GM21360 (cell line): ENCODE results near the gene IVD.

Experiments used
- ATAC-seq: cut with Tn5 transposase; IDR thresholded peaks from one replicate; pipeline ENCODE4 v1.9.1; 2021; ENCODE audit warnings: mild to moderate bottlenecking, moderate library complexity; ENCODE audit not compliant: unreplicated experiment

The IVD gene

DNA sequence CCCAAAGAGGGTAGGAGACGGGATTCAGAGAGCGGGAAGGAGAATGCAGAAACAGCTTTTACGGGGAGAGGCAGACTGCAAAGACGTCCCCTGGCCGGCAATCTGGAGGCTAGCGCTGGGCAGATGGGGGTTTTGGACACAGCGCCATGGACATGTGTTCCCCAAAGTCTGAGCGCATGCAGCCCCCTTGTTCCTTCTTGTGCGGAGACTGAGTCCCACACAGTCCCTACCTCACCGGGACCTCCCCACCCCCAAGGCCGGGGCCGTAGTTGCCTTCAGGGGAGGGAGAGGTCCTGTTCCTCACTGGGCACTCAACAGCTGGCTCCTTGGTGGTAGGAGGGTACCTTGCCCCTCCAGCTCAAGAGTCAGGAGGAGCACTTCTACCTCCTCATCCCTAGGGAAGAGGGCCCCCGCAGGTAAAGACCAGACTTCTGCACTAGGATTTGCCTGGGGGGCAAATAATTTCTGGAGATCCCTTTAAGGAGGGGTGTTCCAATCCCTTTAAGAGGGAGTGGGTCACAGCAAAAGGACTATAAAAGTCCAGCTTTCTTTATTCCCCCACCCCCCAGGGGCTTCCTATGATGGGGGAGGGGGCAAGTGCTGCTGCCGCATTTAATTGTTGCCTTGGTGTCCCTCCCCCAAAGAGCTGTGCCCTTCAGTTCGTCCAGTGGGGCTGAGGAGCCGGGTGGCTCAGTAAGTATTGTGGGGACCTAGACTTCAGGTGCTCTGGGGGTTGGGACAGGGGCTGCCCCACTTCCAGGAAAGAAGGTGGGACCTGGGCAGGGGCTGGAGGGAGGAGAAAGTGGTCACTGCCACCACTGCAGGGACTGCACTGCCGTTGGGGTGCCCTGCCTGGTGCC is 31.5 kb downstream of the IVD start:
- no peak for ATAC-seq

DNA sequence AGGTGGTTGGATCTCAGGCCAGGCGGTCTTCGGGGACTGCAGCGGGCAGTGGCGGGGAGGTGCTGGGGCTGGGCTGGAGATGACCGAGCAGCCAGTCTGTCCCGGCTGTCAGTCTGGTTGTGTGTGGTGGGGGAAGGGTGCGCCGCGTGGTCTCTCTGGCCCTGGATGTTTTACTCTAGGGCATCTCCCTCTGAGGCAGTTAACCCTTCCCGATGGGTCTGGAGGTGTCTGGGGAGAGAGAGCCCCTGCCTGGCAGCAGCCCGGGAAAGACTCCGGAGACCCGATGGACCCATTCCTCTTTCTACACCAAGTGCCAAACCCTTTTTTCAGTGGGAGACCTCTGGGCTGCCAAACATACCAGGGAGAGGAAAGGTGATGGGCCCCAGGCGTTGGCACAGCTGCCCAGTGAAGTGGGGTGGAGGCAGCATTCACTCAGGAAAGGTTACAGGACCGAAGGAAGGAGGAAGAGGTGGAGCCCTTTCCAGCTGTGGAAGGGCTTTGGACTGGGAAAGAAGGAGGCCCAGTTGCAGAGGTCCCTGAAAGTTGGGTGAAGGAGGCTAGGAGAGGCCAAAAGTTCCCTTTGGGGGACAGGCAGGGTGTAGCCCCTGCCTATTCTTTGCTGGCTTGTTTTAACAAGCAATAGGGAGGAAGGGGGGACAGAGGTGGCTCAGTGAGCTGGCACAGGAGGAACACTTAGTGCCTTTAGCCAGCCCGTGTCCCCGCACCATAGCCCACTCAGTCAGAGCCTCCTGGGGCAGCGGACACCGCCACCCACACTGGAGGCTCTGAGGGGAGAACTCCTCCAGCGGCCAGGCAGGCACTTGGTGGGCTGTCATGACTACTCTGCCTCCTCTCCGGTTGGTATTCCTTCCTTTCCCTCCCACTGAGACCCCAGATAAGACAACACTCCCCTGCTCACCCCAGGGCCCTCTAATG is 32.4 kb downstream of the IVD start:
- ATAC-seq = no peak

DNA sequence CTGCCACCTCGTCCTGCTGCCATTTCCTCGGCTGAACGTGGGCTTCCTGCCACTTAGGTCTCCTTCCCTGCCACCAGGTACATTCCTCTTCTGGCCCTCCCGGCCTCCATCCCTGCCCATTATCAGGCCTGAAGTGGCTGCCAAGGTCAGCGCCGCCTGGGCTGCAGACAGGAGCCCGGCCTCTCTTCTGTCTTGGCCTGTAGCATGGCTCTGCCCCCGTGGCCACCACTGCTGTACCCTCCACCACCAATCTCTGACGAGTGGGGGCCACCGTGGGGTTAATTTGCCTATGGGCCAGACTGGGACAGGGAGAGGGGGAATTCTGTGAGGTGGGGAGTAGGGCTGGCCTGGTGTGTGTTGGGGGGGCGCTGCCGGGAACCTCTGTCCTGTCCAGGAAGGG is 33.1 kb downstream of the IVD start:
- no peak for ATAC-seq

DNA sequence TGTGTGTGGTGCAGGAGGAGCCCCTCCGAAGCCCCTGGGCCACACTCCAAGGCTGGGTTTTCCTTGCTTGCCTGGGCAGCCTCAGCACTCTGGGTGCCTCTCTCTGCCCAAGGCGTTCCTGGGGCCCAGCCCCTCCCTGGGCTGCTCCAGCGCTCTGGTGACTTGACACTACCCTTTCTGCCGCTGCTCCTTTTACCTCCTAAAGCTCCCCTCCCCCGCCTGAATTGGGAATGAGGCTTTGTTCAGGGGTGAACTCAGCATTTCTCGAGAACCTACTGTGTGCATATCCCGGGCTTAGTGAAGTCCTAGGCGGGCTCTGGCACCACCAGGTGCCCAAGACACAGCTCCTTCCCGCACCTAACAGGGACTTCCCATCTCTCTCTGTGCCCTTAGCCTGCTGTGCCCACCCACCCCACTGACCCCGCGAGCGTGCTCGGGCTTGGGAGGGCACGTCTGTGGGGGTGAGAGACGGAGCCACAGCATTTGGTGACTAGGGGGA is 33.9 kb downstream of the IVD start:
- no peak for ATAC-seq

DNA sequence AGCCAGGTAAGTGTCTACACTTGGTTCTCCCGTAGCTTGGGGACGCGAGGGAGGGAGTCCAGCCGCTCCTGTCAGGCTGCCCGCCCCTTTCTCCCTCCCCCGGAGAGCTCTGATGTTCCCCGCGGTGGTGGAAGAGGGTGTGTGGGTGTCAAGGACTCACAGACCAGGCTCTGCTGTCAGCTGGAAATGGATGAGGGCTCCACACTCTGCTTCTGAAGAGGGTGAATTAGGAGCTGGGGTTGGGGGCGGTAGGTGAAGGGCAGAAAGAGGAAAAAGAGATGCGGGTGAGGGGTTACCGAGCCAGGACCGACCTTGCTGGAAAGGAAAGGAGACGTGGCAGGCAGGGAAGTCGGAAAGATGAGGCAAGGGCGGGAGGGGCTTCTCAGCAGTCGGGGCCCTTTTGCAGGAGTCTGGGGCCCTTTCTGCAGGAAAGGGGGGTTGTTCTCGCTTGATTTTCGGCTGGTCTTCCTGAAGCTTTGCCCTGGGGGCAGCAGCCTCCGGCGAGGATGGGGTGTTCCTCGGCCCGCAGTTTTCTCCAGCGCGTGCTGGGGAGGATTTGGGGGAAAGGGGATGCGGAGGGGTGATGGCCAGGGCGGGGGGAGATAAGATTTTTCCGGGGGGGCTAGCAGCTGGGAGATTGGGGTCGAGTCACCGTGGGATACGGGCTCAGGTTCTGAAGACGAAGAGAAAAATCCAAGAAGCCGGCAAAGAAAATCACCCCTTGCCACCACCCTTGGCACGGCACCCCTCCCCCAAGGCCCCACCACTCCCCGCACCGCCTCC is 34.6 kb downstream of the IVD start:
- no peak for ATAC-seq

DNA sequence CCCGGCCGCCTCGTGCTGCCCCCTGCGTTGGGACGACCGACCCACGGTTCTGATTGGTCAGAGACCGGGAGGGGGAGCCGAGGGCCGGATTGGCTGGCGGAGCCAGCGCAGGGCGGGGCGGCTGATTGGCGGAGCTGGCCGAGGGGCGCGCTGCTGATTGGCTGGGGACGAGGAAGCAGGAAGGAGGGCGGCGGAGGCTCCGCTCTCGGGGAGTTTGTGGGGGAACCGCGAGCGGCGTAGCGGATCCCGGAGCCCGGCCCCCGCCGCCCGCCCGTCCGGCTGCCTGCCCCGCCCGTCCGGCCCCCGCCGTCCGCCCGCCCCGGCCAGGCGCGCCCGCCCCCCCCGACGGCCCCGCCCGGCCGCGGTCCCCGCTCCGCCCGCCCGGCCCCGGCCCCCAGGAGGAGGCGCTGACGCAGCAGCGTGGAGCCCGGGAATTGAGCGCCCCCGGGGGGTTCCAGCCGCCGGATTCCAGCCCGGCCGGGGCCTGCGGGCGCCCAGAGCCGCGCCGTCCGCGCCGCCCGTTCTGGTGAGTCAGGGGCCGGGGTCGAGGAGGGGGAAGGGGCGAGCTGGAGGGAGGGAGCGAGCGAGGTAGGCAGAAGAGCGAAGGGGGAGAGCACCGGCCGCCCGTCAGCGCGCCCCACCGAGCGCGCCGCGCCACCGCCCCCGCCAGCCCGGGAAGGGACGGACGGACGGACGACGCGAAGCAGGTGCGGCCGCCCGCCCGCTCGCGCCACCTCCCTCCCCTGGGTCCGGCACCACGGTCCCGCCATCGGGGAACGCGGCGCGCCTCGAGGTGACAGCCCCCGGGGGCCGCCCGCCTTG is 35.4 kb downstream of the IVD start, which contains the start of gene BAHD1:
Gene BAHD1 (plus strand): TSS at position 211 of the 822 bp plus-strand sequence. CDS start 17,512 bp downstream, outside the sequence.
- ATAC-seq = peak; percentile 87

DNA sequence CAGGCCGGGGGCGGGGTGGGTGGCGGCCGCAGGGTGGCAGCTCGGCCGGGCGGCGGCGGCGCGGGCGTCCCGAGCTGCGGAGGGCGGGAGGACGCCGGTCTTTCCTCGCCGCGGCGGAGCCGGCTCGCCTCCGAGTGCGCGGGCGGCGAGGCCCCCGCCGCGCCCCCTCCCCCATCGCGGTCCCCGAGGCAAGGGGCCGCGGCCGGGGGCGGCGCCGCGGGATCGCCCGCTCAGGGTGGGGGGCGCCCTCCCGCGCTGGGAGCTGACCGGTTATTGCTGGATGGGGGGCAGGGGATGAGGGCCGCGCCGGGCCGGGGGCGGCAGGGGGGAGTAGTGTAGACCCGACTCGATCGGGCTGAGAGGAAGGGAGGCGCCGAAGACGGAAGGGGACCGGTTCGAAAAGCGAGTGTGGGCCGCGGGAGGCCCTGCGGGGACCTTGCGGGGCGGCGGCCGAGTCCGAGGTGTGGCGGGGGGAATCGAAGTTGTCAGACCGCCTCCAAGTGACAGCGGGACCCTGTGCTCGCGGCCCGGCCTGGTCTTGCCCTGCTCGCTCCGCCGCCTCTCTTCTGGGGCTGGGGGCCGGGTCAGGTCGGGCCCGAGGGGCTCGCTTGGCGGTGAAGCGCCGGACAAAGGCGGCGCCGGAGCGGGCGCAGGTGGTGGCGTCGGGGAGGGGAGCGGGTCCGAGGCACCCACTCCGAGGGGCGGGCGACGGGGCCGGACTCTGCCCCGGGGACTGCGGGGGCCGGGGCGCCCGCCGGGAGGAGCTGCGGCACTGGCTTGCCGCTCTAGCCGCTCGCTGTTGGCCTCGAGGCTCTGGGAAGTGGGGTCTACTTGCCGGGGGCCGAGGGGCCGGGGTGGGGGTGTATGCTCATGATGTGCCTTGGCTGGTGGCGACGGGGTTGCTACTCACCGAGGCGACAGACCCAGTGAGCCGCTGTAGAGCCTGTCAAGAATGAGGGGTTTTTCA is 36.3 kb downstream of the IVD start:
- ATAC-seq = peak; percentile 4

DNA sequence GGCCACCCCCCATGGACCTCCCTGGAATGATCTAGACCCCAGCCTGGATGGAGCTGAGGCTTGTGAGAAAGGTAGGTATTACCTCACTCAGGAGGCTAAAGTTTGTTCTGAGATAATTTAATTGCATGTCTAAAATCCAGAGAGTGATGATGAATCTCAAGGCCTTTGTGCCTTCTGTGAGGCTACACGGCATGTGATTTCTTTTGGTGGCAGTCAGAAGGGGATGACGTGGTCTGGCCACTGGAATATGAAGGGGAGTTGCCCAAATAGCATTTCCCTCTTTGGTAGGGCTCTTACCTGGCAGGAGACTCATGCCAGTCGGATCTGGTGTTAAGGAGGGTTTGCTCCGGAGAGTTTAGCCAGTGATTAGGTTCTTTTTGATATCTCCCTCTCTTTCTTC is 37.7 kb downstream of the IVD start:
- ATAC-seq = no peak

DNA sequence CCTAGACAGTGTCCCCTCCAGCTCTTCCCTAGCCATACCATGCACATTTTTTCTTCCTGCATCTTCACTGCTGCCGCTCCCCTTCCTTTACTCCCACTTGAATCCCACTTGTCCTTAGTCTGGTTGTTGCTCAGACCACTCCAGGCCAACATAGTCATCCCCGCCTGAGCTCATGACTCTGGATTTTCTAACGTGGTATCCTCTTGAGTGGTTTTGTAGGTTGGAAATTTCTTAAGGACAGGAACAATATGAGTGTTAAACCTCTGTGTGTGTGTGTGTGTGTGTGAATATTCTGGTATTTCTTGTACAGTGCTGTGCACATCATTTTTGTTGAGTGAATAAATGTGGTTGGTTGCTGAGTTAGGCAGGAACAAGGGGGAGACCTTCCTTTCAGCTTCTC is 38.3 kb downstream of the IVD start:
- ATAC-seq = no peak

DNA sequence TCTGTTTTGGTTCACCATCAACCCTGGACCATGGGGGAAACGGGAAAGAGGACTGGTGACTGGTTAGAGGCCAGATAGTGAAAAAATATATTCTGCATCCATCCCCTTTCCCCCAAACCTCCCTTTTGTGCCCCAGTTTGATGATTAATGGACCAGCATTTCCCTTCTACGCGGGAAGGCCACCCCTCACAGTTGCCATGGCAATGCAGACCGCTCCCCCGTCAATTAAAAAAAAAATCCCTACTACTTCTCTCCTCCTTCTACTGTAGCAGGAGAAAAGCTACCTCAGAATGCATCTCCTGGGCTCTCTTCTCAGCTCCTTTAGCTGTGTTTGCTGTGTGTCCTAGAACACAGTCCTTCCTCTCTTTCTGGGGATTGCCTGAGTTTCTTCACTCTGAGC is 39.1 kb downstream of the IVD start:
- ATAC-seq = no peak

DNA sequence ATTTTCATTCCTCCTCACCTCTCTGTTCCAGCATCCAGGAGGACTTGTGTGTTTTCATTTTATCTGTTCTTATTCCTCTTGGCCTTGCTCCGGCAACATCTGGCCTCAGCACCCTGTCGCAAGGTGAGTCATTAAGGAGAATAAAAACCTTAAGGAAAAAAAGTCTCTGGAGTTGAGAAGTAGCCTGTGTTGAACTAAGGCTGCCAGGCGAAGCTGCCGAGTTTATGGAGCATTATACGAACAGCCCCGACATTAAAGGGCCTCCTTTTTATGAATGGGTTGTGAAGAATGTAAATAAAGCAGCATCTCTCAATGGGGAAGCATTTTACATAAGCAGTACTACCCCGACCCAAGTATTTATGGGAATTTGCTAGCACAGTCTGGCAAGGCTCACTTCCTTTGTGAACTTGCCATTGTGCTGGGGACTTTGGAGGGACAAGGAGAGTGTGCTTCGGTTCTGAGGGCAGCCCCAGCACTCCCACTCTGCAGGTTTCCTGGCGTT is 39.9 kb downstream of the IVD start:
- ATAC-seq = no peak

DNA sequence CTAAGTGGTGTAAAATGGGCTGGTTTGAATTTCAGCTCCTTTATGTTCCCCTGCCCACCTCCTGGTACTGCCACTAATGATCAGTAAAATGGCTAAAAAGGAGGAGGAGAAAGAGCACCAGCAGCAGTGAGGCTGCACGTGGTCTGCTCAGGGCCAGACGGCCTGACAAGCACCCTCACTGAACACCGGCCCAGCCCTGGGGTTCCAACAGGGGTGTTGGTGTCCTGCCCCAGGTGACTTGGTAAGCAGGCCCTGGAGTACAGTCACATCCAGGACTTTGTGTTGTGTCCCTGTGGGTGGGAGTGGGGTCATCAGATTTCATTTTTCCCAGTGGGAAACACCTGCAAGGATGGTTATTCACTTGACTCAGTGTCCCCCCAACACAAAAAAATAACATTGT is 40.5 kb downstream of the IVD start:
- ATAC-seq = no peak

DNA sequence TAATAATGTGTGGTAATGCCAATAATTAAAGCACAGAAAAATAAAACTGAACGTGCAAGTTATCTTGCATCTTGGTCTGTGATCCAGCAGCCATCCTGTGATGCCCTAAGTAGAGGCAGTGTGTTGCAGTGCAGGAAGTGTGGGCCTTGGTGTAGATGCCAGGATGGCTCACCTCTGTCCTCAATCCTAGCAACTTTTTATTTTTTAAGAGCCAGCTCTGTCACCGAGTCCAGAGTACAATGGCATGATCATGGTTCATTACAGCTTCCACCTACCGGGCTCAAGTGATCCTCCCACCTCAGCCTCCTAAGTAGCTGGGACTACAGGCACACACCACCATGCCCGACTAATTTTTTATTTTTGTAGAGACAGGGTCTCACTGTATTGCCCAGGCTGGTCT is 42.8 kb downstream of the IVD start:
- ATAC-seq = no peak

DNA sequence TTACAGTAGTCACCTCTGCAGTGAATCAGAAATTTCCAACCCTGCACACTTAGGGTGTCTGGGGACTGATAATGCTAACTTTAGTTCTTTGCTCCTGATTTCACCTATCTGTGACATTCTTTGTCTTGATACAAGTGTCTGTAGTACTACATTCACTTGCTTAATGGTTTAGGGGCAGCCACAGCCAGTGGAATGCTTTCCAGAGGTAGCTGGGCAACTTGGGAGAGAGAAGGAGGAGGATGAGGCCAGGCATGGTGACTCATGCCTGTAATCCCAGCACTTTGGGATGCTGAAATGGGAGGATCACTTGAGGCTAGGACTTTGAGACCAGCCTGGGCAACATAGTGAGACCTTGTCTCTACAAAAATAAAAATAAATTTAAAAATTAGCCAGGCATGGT is 43.7 kb downstream of the IVD start:
- no peak for ATAC-seq

DNA sequence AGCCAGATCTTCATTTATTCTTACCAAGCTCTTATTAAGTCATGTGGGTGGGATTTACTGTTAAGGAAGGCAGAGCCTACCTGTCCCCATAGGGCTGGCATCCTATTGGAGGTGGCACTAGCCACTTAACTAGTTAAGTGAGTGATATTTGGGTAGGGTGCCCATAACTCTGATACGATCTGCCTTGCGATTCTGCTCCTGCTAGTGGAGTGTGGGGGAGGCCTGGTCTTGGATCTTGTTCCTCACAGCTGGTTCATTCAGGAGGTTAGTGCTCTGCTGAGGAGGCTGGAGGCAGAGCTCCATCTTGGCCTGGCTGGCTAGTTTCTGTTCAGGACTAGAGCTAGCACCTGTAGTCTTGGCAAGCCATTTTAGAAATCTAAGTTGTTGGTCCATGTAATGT is 44.5 kb downstream of the IVD start:
- no peak for ATAC-seq

DNA sequence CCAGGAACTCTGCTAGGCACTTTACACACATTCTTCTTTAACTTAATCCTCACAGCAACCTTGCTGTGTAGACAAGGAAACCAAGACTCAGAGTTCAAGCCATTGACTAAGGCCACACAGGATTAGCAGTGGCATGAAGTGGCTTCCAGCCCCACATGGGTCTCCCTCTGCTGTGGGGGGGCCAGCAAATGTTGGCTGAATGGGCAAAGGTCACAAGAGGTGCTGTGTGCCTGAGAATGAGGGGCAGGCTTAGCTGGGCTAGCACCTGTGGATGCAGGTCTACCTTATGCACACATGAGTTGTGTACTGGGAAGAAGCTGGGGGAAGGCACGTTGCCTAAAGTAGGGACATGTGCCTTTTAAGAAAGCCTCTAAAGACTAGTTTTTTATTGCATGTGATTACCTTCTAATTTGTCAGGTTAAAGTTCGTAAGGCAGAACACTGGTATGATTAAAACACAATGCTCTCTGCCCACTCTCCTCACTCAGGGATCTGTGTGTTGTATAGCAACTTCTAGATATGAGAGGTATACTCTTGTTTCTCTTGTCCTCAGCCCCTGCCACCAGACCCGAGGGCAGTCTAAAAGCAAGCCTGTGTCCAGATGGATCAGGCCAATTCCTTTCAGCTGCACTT is 46.0 kb downstream of the IVD start:
- ATAC-seq = no peak

DNA sequence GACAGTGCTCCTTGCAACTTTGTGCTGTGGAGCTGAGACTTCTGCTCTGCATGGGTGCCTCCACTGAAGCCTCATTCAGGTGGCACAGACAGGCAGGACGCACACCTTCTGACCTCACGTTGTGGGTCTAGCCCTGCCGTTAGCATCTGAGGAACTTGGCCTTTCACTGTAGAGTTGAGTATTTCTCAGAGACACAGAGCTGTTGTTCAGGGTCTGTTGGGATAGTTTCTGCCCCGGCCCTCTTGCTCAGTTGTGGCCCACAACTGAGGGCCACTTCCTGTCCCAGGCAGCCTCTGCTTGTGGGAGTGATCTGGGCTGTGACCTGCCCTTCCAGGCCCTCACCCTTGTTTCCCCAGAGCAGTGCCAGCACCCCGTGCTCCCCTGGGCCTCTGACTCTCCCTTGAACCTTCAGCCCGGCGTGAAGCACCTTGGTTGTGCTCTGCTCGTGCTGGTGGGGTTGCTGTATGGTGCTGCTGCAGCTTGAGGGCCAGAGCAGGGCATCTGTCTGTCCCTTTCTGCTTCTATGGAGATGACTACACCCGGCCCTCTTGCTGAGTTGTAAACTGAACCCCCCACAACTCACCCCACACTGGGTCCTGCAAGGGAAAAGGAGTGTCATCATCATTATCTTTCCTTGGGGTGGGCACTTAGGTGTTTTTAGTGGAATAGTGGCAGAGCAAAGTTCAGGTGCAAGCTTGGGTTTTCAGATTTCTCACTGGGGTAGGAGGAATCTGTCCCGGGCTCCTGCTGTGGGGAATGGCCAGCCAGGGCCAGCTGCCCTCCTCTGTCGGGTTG is 46.9 kb downstream of the IVD start:
- ATAC-seq = no peak
